ENCODE data around the gene FBN1.

The FBN1 gene

DNA sequence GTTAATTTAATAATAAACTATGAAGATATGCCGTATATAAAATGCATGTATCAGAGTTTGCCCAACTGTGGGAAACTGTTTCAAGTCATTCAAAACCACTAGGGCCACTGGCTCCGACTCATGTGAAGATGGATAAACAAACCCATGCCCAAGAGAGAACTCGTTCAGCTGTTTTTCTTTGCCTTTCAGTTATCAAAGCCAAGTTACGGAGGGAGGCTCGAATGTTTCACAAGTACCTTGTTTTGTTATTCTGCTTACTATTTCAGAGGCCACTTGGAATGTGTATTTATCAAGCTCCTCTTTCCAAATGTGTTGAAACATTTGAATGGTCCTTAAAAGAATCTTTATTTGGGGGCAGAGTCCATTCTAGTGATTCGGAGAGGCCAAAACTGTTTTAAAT, 232.2 kb downstream of the FBN1 start:
- TF ChIP-seq, protein P1, sequence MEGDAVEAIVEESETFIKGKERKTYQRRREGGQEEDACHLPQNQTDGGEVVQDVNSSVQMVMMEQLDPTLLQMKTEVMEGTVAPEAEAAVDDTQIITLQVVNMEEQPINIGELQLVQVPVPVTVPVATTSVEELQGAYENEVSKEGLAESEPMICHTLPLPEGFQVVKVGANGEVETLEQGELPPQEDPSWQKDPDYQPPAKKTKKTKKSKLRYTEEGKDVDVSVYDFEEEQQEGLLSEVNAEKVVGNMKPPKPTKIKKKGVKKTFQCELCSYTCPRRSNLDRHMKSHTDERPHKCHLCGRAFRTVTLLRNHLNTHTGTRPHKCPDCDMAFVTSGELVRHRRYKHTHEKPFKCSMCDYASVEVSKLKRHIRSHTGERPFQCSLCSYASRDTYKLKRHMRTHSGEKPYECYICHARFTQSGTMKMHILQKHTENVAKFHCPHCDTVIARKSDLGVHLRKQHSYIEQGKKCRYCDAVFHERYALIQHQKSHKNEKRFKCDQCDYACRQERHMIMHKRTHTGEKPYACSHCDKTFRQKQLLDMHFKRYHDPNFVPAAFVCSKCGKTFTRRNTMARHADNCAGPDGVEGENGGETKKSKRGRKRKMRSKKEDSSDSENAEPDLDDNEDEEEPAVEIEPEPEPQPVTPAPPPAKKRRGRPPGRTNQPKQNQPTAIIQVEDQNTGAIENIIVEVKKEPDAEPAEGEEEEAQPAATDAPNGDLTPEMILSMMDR (IDR thresholded peaks at IDR 0.05; ENCODE audit: low read depth, low read length, missing control alignments): no peak
- no peak for DNase-seq (ENCODE audit: low read depth)
- in situ Hi-C loops (cut with HindIII; ENCODE audit: low sequenced_read_pairs): no loop called here
- H3K4me3 ChIP-seq (ENCODE audit: low read depth, low read length): no peak overlapping the region

DNA sequence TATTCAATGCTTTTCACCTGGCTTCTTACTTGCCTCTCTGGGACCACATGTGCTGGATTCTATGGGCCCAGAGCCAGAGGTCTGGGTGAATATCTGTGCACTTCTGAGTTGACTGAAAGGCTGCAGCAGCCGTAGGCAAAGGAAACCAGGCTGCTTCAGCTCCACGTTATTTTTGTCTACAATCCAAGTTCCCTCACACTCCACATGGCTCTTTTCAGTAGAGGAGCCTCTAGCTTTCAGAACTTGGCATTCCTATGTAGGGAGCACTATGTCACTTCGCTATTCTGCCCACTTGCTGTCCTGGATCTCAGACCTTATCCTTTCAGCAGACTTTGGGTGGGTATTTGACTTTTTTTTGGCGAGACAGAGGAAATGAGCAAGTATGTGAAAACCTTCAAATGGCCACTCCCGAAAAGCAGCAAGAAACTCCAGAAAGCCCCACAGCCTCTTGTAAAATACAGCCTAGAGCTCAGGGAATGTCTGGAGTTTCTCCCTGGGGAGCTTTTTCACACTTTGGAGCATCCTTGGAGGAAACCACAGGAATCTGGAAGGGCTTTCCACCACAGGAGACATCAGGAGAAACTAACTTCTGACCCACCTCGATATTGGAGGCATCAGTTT, 233.4 kb downstream of the FBN1 start:
- in situ Hi-C loops (cut with HindIII; ENCODE audit: low sequenced_read_pairs): no loop called here
- no peak for DNase-seq (ENCODE audit: low read depth)
- TF ChIP-seq, protein P1 (IDR thresholded peaks at IDR 0.05; ENCODE audit: low read depth, low read length, missing control alignments): no peak
- H3K4me3 ChIP-seq (ENCODE audit: low read depth, low read length): no peak overlapping the region

DNA sequence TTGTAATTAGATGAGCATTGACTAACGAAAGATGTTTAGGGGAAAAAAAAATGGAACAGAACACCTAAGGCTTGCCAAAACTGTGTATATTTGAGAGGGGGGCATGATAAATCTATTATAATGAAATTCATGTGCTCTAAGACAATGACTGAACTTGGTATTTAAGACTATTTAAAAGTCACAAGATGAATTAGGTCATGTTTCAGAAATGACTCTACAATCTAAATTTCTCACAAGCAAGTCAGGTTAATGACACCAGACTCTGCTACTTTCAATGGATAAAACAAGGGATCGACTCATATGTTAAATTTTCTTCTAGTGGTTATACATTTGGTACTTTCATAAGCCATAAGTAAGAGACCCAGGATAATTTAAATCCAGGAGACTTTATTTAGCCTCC, 235.9 kb downstream of the FBN1 start:
- in situ Hi-C loops (cut with HindIII; ENCODE audit: low sequenced_read_pairs): no loop called here
- no peak overlapping the region for H3K4me3 ChIP-seq (ENCODE audit: low read depth, low read length)
- TF ChIP-seq, protein P1 (IDR thresholded peaks at IDR 0.05; ENCODE audit: low read depth, low read length, missing control alignments): no peak
- no peak for DNase-seq (ENCODE audit: low read depth)

DNA sequence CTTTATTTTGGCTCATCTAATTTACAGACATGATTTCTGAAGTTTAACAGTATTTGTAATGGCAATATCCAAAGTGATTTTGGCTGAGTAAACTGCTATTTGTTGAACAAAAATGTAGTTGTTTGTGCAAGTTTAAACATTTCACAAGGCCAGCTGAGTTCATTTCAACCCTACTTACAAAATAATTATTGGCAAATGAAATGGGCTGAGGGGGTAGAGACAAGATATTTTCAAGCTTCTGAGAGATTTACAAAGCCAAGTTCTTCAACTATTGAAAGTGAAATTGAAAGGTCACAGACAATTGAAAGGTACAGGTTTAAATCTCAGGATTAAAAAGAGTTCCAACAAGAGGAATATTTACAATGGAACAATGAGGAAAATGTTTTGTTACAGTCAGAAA, 237.2 kb downstream of the FBN1 start:
- TF ChIP-seq, protein P1 (IDR thresholded peaks at IDR 0.05; ENCODE audit: low read depth, low read length, missing control alignments): no peak
- no peak overlapping the region for H3K4me3 ChIP-seq (ENCODE audit: low read depth, low read length)
- in situ Hi-C loops (cut with HindIII; ENCODE audit: low sequenced_read_pairs): no loop called here
- DNase-seq (ENCODE audit: low read depth): no peak

DNA sequence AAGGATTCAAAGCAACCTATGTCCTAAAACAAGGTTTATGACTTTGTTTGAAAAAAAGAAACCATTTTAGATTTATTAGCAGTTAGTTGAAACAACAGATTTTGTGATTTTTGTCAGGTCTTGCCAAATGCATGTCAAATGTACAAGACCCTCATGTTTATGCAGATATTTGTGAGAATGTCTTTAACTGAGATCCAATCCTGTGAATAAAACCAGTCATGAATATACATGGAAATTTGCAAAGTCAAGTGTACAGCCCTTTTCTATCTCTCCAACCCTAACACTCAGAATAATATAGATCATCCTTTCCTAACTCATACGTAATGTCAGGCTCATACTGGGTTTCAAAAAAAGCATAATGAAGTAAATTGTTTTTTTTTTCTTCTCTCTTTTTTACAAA, 237.9 kb downstream of the FBN1 start:
- DNase-seq (ENCODE audit: low read depth): no peak
- in situ Hi-C loops (cut with HindIII; ENCODE audit: low sequenced_read_pairs): no loop called here
- H3K4me3 ChIP-seq (ENCODE audit: low read depth, low read length): no peak overlapping the region
- TF ChIP-seq, protein P1 (IDR thresholded peaks at IDR 0.05; ENCODE audit: low read depth, low read length, missing control alignments): no peak

DNA sequence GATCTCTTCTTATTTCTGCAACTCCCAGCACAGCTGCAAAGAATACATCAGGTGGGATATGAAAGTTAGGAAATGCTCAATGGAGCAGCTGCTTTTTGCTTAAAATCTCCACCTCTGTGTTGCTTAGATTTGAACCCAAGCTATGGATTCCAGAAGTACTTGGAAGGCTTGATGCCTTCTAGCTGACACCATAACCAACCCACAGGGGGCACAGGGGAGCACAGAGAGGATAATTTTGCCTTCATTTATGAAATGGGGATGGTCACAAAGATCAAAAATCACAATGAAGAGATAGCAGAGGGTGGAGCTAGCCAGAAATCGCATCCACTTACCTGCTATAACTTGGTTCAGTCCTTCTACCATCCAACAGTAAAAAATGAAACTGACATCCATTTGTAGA, 238.6 kb downstream of the FBN1 start:
- TF ChIP-seq, protein P1 (IDR thresholded peaks at IDR 0.05; ENCODE audit: low read depth, low read length, missing control alignments): peak; percentile 42
- DNase-seq (ENCODE audit: low read depth): no peak
- in situ Hi-C loops (cut with HindIII; ENCODE audit: low sequenced_read_pairs): no loop called here

More for the DNA sequence above, 238.6 kb downstream of the FBN1 start:
- H3K4me3 ChIP-seq (ENCODE audit: low read depth, low read length): no peak overlapping the region
